Brain microvascular endothelial cell (primary cell): Measurements from ENCODE around the gene EXD1.
"Not testable (repeated sequence)": the region's sequence is repeated elsewhere in the genome, so short reads cannot be mapped to it uniquely, and the experiment has no call there.

Source experiments
- DNase-seq: peaks from one replicate; pipeline ENCODE4 v3.0.0-alpha.2; 2020
- H3K27ac ChIP-seq: fragments of 250-450 bp; sonication (Bioruptor Pico); 2 replicates; pipeline ENCODE4 v1.5.1; 2020; ENCODE audit warnings: mild to moderate bottlenecking, moderate library complexity
- H3K27me3 ChIP-seq: fragments of 250-450 bp; sonication (Bioruptor Pico); replicated peaks from 2 replicates; pipeline ENCODE4 v1.5.1; 2020; ENCODE audit warnings: mild to moderate bottlenecking
- H3K36me3 ChIP-seq: fragments of 250-450 bp; sonication (Bioruptor Pico); replicated peaks from 2 replicates; pipeline ENCODE4 v1.5.1; 2020; ENCODE audit warnings: mild to moderate bottlenecking
- H3K4me3 ChIP-seq: 2 replicates; pipeline ENCODE4 v1.5.1; 2011; ENCODE audit warnings: low read depth, mild to moderate bottlenecking, control low read depth, low read length, moderate library complexity
- in situ Hi-C: cut with HindIII; loops from 2 replicates; pipeline ENCODE4 v1.10.0; 2017; ENCODE audit warnings: low sequenced_read_pairs, low pct_ligation_motif_present
- TF ChIP-seq, protein P1 (sequence below): IDR thresholded peaks from 2 replicates; pipeline ENCODE4 v1.5.1; 2011; ENCODE audit warnings: low read depth, mild to moderate bottlenecking, moderate library complexity, low read length, control low read depth, inconsistent platforms; ENCODE audit errors: missing control alignments

The EXD1 gene

GRCh38 chr15:41150279-41150678, 80.3 kb downstream of the EXD1 start:
- no peak overlapping the region for H3K27ac ChIP-seq
- no peak for DNase-seq
- H3K36me3 ChIP-seq: no peaks in the 10 kb centered on the region
- in situ Hi-C loops: no loop called here
- no peaks in the 10 kb centered on the region for H3K27me3 ChIP-seq
- TF ChIP-seq, protein P1, sequence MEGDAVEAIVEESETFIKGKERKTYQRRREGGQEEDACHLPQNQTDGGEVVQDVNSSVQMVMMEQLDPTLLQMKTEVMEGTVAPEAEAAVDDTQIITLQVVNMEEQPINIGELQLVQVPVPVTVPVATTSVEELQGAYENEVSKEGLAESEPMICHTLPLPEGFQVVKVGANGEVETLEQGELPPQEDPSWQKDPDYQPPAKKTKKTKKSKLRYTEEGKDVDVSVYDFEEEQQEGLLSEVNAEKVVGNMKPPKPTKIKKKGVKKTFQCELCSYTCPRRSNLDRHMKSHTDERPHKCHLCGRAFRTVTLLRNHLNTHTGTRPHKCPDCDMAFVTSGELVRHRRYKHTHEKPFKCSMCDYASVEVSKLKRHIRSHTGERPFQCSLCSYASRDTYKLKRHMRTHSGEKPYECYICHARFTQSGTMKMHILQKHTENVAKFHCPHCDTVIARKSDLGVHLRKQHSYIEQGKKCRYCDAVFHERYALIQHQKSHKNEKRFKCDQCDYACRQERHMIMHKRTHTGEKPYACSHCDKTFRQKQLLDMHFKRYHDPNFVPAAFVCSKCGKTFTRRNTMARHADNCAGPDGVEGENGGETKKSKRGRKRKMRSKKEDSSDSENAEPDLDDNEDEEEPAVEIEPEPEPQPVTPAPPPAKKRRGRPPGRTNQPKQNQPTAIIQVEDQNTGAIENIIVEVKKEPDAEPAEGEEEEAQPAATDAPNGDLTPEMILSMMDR: no peak
- no peak overlapping the region for H3K4me3 ChIP-seq

DNA sequence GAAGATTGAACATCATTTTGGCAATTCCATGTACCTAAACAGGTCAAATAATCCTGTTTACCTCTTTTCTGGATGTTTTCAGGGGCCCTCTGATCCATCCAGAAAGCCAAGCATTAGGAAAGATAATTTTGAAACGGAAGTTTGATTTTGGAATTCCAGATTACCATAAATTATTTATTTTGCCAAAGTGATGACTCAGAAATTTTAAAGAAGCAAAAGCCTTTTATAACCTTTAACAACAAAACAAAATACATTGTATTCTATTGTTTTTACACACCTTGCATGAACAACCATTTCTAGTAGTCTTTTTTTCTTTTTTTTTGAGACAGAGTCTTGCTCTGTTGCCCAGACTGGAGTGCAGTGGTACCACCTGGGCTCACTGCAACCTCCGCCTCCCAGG, 82.5 kb downstream of the EXD1 start:
- Histone ChIP-seq H3K4me3 (no peak overlapping the region), H3K36me3 (no peaks in the 10 kb centered on the region), H3K27me3 (no peaks in the 10 kb centered on the region), H3K27ac (no peak overlapping the region)
- DNase-seq: no peak
- in situ Hi-C loops: no loop called here
- TF ChIP-seq, protein P1: no peak

- TF ChIP-seq, protein P1: no peak
- Histone ChIP-seq H3K27ac (no peak overlapping the region), H3K36me3 (no peaks in the 10 kb centered on the region), H3K27me3 (no peaks in the 10 kb centered on the region), H3K4me3 (no peak overlapping the region)
- in situ Hi-C loops: no loop called here
- DNase-seq: no peak
These were observed 90.9 kb downstream of the EXD1 start for GRCh38 chr15:41139619-41140018.

GRCh38 chr15:41139112-41139511, 91.4 kb downstream of the EXD1 start:
- in situ Hi-C loops, H3K36me3 ChIP-seq, DNase-seq, H3K4me3 ChIP-seq, H3K27me3 ChIP-seq, H3K27ac ChIP-seq: not testable (repeated sequence)

DNA sequence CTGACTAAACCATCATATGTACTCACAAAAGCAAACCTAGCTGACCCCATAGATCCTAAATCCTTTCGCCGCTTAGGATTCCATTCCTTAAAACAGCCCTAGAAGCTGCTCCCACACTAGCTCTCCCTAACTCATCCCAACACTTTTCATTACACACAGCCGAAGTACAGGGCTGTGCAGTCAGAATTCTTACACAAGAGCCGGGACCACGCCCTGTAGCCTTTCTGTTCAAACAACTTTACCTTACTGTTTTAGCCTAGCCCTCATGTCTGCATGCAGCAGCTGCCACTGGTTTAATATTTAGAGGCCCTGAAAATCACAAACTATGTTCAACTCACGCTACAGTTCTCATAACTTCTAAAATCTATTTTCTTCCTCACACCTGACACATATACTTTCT, 95.0 kb downstream of the EXD1 start:
- DNase-seq, H3K27ac ChIP-seq, in situ Hi-C loops, H3K36me3 ChIP-seq, H3K4me3 ChIP-seq, H3K27me3 ChIP-seq: not testable (repeated sequence)

DNA sequence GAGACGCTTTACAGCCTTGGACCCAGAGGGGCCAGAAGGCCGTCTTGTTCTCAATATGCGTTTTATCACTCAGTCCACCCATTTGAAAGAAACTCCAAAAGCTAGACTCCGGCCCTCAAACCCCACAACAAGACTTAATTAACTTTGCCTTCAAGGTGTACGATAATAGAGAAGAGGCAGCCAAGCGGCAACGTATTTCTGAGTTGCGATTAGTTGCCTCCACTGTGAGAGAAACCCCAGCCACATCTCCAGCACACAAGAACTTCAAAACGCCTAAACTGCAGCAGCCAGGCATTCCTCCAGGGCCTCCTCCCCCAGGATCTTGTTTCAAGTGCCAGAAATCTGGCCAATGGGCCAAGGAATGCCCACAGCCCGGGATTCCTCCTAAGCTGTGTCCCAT, 97.1 kb downstream of the EXD1 start:
- Histone ChIP-seq H3K27ac (no peak overlapping the region), H3K4me3 (no peak overlapping the region), H3K36me3 (no peaks in the 10 kb centered on the region), H3K27me3 (no peaks in the 10 kb centered on the region)
- in situ Hi-C loops: no loop called here
- TF ChIP-seq, protein P1: no peak
- no peak for DNase-seq
